GM23338 (cell line): ENCODE measurements around the gene PRR22. TPM values are rescaled to one million over a fixed set of nuclear protein-coding genes. Genes with fewer than 3 reads are reported as not detected.

Source experiments
- ATAC-seq: fragments of 200-7000 bp; cut with Tn5 transposase; 3 replicates; pipeline ENCODE4 v1.9.1; 2020
- DNase-seq: peaks from one replicate; pipeline ENCODE4 v3.0.0-alpha.2; 2015; ENCODE audit warnings: low spot score
- H2AFZ ChIP-seq: fragments of 200-600 bp; sonication (generic); 2 replicates; pipeline ENCODE4 v1.8.0; 2016; ENCODE audit warnings: antibody characterized with exemption, mild to moderate bottlenecking, moderate library complexity
- H3F3A ChIP-seq: fragments of 200-600 bp; sonication (generic); replicated peaks from 2 replicates; pipeline ENCODE4 v1.8.0; 2017; ENCODE audit warnings: antibody characterized with exemption, mixed run types, low read depth
- H3K27ac ChIP-seq: fragments of 200-600 bp; sonication (generic); 2 replicates; pipeline ENCODE4 v1.6.1; 2016; ENCODE audit warnings: low read depth
- H3K27me3 ChIP-seq: fragments of 200-600 bp; sonication (generic); 2 replicates; pipeline ENCODE4 v1.8.0; 2016; ENCODE audit warnings: mild to moderate bottlenecking, mixed run types, moderate library complexity; ENCODE audit not compliant: insufficient read depth
- H3K36me3 ChIP-seq: fragments of 200-600 bp; sonication (generic); 2 replicates; pipeline ENCODE4 v1.8.0; 2016; ENCODE audit warnings: mild to moderate bottlenecking; ENCODE audit not compliant: insufficient read depth
- H3K4me1 ChIP-seq: fragments of 200-600 bp; sonication (generic); 2 replicates; pipeline ENCODE4 v1.8.0; 2016; ENCODE audit warnings: mild to moderate bottlenecking, moderate library complexity; ENCODE audit not compliant: insufficient read depth
- H3K4me2 ChIP-seq: fragments of 200-600 bp; sonication (generic); 2 replicates; pipeline ENCODE4 v1.7.1; 2017; ENCODE audit warnings: mixed run types
- H3K4me3 ChIP-seq: fragments of 200-600 bp; sonication (generic); 2 replicates; pipeline ENCODE4 v1.6.1; 2016; ENCODE audit warnings: mixed run types
- H3K79me2 ChIP-seq: fragments of 200-600 bp; sonication (generic); replicated peaks from 2 replicates; pipeline ENCODE4 v1.8.0; 2017; ENCODE audit warnings: mild to moderate bottlenecking; ENCODE audit not compliant: insufficient read depth
- H3K9me2 ChIP-seq: fragments of 200-600 bp; sonication (generic); 2 replicates; pipeline ENCODE4 v1.8.0; 2017; ENCODE audit not compliant: insufficient read depth
- H4K20me1 ChIP-seq: fragments of 200-600 bp; sonication (generic); replicated peaks from 2 replicates; pipeline ENCODE4 v1.8.0; 2017; ENCODE audit warnings: mild to moderate bottlenecking; ENCODE audit not compliant: insufficient read depth
- H3K27ac Mint-ChIP-seq: 2 replicates; pipeline ENCODE4 v1.8.0; 2020; ENCODE audit warnings: inconsistent platforms, mild to moderate bottlenecking, moderate library complexity, mixed read lengths
- H3K27me3 Mint-ChIP-seq: 3 replicates; pipeline ENCODE4 v1.8.0; 2022; ENCODE audit warnings: low read depth, mild to moderate bottlenecking, moderate library complexity, mixed read lengths, inconsistent platforms; ENCODE audit not compliant: insufficient read depth, poor library complexity
- H3K36me3 Mint-ChIP-seq: 3 replicates; pipeline ENCODE4 v1.8.0; 2021; ENCODE audit warnings: low read depth, mild to moderate bottlenecking, inconsistent platforms, moderate library complexity, mixed read lengths
- H3K4me1 Mint-ChIP-seq: 3 replicates; pipeline ENCODE4 v1.8.0; 2020; ENCODE audit warnings: mild to moderate bottlenecking, inconsistent platforms, mixed read lengths
- H3K4me3 Mint-ChIP-seq: 3 replicates; pipeline ENCODE4 v1.8.0; 2021; ENCODE audit warnings: moderate library complexity, mild to moderate bottlenecking, inconsistent platforms, mixed read lengths
- H3K9me3 Mint-ChIP-seq: 3 replicates; pipeline ENCODE4 v1.8.0; 2020; ENCODE audit warnings: moderate library complexity, mild to moderate bottlenecking, inconsistent platforms, mixed read lengths
- CREB1 ChIP-seq: fragments of 250-450 bp; sonication (Bioruptor Pico); IDR thresholded peaks from 2 replicates; pipeline ENCODE4 v1.5.0; 2020; ENCODE audit warnings: low read depth, mild to moderate bottlenecking, moderate library complexity
- EZH2 ChIP-seq: fragments of 200-600 bp; sonication (generic); IDR thresholded peaks from one replicate; pipeline ENCODE4 v1.8.0; 2017; ENCODE audit warnings: antibody characterized with exemption, mild to moderate bottlenecking, low read depth; ENCODE audit not compliant: unreplicated experiment
- EZH2phosphoT487 ChIP-seq: fragments of 200-600 bp; sonication (generic); IDR thresholded peaks from one replicate; pipeline ENCODE4 v1.8.1; 2018; ENCODE audit warnings: antibody characterized with exemption; ENCODE audit not compliant: unreplicated experiment
- NANOG ChIP-seq: IDR thresholded peaks from 2 replicates; pipeline ENCODE4 v1.6.1; 2016; ENCODE audit warnings: antibody characterized with exemption, borderline replicate concordance
- POLR2AphosphoS5 ChIP-seq: IDR thresholded peaks from 2 replicates; pipeline ENCODE4 v1.6.1; 2016; ENCODE audit warnings: antibody characterized with exemption, low read depth
- STAT1 ChIP-seq: IDR thresholded peaks from one replicate; pipeline ENCODE4 v1.6.1; 2016; ENCODE audit warnings: antibody characterized with exemption; ENCODE audit not compliant: unreplicated experiment
- ZNF114 ChIP-seq: fragments of 250-450 bp; sonication (Bioruptor Pico); IDR thresholded peaks from 2 replicates; pipeline ENCODE4 v1.5.0; 2020; ENCODE audit warnings: mild to moderate bottlenecking, moderate library complexity
- ZNF331 ChIP-seq: fragments of 250-450 bp; sonication (Bioruptor Pico); IDR thresholded peaks from 2 replicates; pipeline ENCODE4 v1.5.0; 2020; ENCODE audit warnings: low read depth, mild to moderate bottlenecking, moderate library complexity
- ZNF462 ChIP-seq: fragments of 250-450 bp; sonication (Bioruptor Pico); IDR thresholded peaks from 2 replicates; pipeline ENCODE4 v1.5.0; 2020; ENCODE audit warnings: mild to moderate bottlenecking, moderate library complexity
- polyA plus RNA-seq: library from polyadenylated mRNA; unstranded; fragments of >200 nt; fragmentation: Nextera tagmentation; extraction: Ambion mirVana; gene quantifications from 2 replicates; pipeline ENCODE4 v1.2.1, GENCODE V29; 2016
- total RNA-seq: library from RNA; depleted of rRNA; stranded (reverse); fragments of >200 nt; shearing (Covaris generic); gene quantifications from 2 replicates; pipeline ENCODE4 v1.2.3, GENCODE V29; 2014
- TF ChIP-seq, protein P1 (sequence below), 2 experiments: fragments of 200-600 bp in 1 of 2; sonication (generic) in 1 of 2; conservative IDR thresholded peaks; 2 replicates each; pipeline versions ENCODE4 v1.5.1 to v1.6.1; 2016 to 2017; ENCODE audit warnings: antibody characterized with exemption in 2 of 2, low read depth in 2 of 2, mild to moderate bottlenecking in 2 of 2, moderate library complexity in 1 of 2

PRR22 gene
- total and polyA plus RNA-seq, 2 experiments from 2014 or later: 1.0 to 1.2 TPM

- Histone ChIP-seq H3K36me3 (no peaks in the 10 kb centered on the region), H3K4me1 (no peaks in the 10 kb centered on the region), H3K79me2 (no peaks in the 10 kb centered on the region), H3K4me3 (no peak overlapping the region), H3K27ac (no peak overlapping the region), H3K4me2 (no peak overlapping the region), H3K9me2 (no peaks in the 10 kb centered on the region), H2AFZ (no peak overlapping the region), H4K20me1 (no peaks in the 10 kb centered on the region), H3F3A (no peaks in the 10 kb centered on the region), H3K27me3 (no peaks in the 10 kb centered on the region)
- TF ChIP-seq EZH2 (no peak), CREB1 (CRISPR knock-in tag) (no peak), EZH2phosphoT487 (no peak), NANOG (no peak), STAT1 (no peak), ZNF462 (CRISPR knock-in tag) (no peak), POLR2AphosphoS5 (no peak), ZNF331 (CRISPR knock-in tag) (no peak)
- H3K4me1 Mint-ChIP-seq: no peaks in the 10 kb centered on the region
- no peak overlapping the region for H3K4me3 Mint-ChIP-seq
- H3K36me3 Mint-ChIP-seq: no peaks in the 10 kb centered on the region
- no peaks in the 10 kb centered on the region for H3K9me3 Mint-ChIP-seq
- H3K27me3 Mint-ChIP-seq: peaks cover 10% of the 10 kb centered on the region
- ATAC-seq (no peak), DNase-seq (no peak)
- no peak overlapping the region for H3K27ac Mint-ChIP-seq
Observed at GRCh38 chr19:5753743-5754142, 30.8 kb downstream of the PRR22 start.

- Histone ChIP-seq H3K4me1 (no peaks in the 10 kb centered on the region), H3K9me2 (no peaks in the 10 kb centered on the region), H3K79me2 (no peaks in the 10 kb centered on the region), H3K4me2 (no peak overlapping the region), H3F3A (no peaks in the 10 kb centered on the region), H3K27ac (no peak overlapping the region), H4K20me1 (no peaks in the 10 kb centered on the region), H3K36me3 (no peaks in the 10 kb centered on the region), H3K4me3 (no peak overlapping the region), H3K27me3 (no peaks in the 10 kb centered on the region), H2AFZ (no peak overlapping the region)
- H3K27ac Mint-ChIP-seq: no peak overlapping the region
- no peaks in the 10 kb centered on the region for H3K4me1 Mint-ChIP-seq
- DNase-seq (no peak), ATAC-seq (no peak)
- H3K4me3 Mint-ChIP-seq: no peak overlapping the region
- no peaks in the 10 kb centered on the region for H3K9me3 Mint-ChIP-seq
- peaks cover 17% of the 10 kb centered on the region for H3K27me3 Mint-ChIP-seq
- no peaks in the 10 kb centered on the region for H3K36me3 Mint-ChIP-seq
- TF ChIP-seq NANOG: no peak
- no peak for TF ChIP-seq CREB1 (CRISPR knock-in tag)
- no peak for TF ChIP-seq POLR2AphosphoS5
- TF ChIP-seq ZNF331 (CRISPR knock-in tag): no peak
- TF ChIP-seq EZH2phosphoT487: no peak
- no peak for TF ChIP-seq STAT1
- no peak for TF ChIP-seq ZNF114 (CRISPR knock-in tag)
- TF ChIP-seq, protein P1, sequence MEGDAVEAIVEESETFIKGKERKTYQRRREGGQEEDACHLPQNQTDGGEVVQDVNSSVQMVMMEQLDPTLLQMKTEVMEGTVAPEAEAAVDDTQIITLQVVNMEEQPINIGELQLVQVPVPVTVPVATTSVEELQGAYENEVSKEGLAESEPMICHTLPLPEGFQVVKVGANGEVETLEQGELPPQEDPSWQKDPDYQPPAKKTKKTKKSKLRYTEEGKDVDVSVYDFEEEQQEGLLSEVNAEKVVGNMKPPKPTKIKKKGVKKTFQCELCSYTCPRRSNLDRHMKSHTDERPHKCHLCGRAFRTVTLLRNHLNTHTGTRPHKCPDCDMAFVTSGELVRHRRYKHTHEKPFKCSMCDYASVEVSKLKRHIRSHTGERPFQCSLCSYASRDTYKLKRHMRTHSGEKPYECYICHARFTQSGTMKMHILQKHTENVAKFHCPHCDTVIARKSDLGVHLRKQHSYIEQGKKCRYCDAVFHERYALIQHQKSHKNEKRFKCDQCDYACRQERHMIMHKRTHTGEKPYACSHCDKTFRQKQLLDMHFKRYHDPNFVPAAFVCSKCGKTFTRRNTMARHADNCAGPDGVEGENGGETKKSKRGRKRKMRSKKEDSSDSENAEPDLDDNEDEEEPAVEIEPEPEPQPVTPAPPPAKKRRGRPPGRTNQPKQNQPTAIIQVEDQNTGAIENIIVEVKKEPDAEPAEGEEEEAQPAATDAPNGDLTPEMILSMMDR (conservative IDR thresholded peaks at IDR 0.05; ENCODE audit: low read depth in 2 of 2): no peak
Observed at GRCh38 chr19:5751709-5752108, 32.8 kb downstream of the PRR22 start.
